K562 treated with DMSO at 1 percent for 24 hours (cell line): ENCODE measurements around the gene FLNB. TPM values are rescaled to one million over a fixed set of nuclear protein-coding genes. Genes with fewer than 3 reads are reported as not detected.

Experiments
- total RNA-seq: library from RNA; unstranded; fragments of 300-600 nt; gene quantifications from 2 replicates; pipeline ENCODE4 v1.2.3, GENCODE V29; 2022; ENCODE audit warnings: low read depth; ENCODE audit not compliant: insufficient read depth

Gene FLNB
- total RNA-seq, result 66.6 and 68.2 TPM in 2 replicates

GRCh38 chr3:58008141-58009025 lies at the start of gene FLNB:
FLNB (plus strand) TSS chr3:58008422; CDS start chr3:58008565, 143 bp downstream.

DNA sequence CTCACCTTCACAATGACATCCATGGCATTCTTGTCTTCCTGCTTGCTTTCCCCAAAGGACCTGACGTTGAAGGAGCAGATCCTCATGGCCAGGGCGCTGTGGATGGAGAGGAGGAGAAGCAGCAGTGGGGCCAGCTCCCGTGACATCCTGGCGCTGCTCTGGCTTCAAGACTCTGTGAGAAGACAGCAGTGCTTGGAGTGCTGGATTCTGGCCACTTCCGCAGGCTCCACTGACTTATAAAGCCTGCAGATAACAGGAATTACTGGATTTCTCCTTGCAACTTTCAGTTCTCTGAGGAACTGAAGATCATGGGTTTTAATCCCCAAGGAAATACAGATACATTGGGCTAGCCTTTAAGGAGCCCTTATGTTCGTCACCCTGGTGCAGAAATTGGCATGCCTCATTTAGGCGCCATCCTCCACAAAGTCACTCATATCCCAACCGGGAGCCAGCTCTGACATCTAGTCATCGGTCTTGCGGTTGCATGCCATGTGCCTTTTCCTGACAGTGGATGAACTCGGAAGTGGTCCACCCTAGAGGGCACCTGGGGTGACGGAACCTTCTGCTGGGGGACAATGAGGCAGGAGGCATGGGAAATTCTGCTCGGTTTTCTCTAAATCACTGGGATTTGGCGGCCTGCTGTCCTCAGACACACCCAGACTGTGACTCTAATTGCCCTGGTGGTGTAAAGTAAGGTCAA lies 202.7 kb downstream of the FLNB start, which contains the start of gene DNASE1L3:
Gene DNASE1L3, minus strand, starts transcription at position 212 of the 700 bp plus-strand sequence. Its CDS starts 66 bp downstream, at position 146.

Other genes with a start within 250 kb of the FLNB start
- gene DNASE1L3, start 202.6 kb downstream of the FLNB start, total RNA-seq, result not detected in 2 replicates
- gene ABHD6, start 229.4 kb downstream of the FLNB start, total RNA-seq, result 5.0 and 5.1 TPM in 2 replicates